Measurements from ENCODE around the gene SMARCA2.

DNA sequence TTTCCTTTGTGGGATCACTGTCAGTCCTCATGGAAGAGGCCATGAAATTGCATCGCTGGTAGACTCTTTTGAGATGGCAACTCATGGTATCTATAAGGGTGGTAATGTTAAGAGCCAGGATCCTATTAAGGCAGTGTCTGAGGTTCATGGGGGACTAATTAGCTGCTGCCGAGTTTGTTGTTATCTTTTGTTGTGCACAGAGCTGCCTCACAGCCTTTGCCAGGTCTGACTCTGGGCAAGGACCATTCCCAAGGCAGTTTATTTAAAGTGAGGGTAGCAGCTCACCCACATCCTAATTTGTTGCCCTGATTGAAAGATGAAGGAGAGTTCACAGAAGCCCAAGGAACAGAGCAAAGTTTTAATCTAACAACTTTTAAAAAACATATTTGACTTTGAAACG, 7.9 kb downstream of the SMARCA2 start:
- TF ChIP-seq NR3C1 (IDR thresholded peaks at IDR 0.05) (no peak), POLR2A (IDR thresholded peaks at IDR 0.05; ENCODE audit: low read length) (no peak), CTCF (IDR thresholded peaks at IDR 0.05) (no peak), PBX3 (IDR thresholded peaks at IDR 0.05) (no peak), NPAS2 (CRISPR knock-in tag; IDR thresholded peaks at IDR 0.05; ENCODE audit: borderline replicate concordance) (no peak)

Data from A549 (cell line).